ENCODE measurements around the gene FARS2.

- no peak for TF ChIP-seq CTCF (IDR thresholded peaks at IDR 0.05 in 2 of 3, conservative IDR thresholded peaks at IDR 0.05 in 1 of 3; ENCODE audit: borderline replicate concordance in 1 of 3, insufficient read depth in 1 of 3, low read depth in 2 of 3, low read length in 2 of 3)
- no peak for TF ChIP-seq YY1 (IDR thresholded peaks at IDR 0.05; ENCODE audit: extremely low read depth, insufficient replicate concordance, low read depth, low read length)
- TF ChIP-seq POLR2AphosphoS5 (IDR thresholded peaks at IDR 0.05; ENCODE audit: low read depth, low read length) = no peak
- no peak for TF ChIP-seq EZH2 (IDR thresholded peaks at IDR 0.05)
- no peak for TF ChIP-seq EZH2phosphoT487 (IDR thresholded peaks at IDR 0.05; ENCODE audit: borderline replicate concordance)
- TF ChIP-seq ATF3 (IDR thresholded peaks at IDR 0.05) = no peak
Observed at GRCh38 chr6:5411414-5411813, 150.1 kb downstream of the FARS2 start.

Data from HCT116 (cell line).